SK-N-MC (cell line): ENCODE results near the gene ZBTB7B.

Experiments used
- FOXP2 ChIP-seq: optimal IDR thresholded peaks from 2 replicates; pipeline ENCODE3; 2011; ENCODE audit warnings: mild to moderate bottlenecking, moderate library complexity; ENCODE audit not compliant: insufficient read depth; ENCODE audit errors: extremely low read length, control extremely low read depth
- POLR2AphosphoS5 ChIP-seq: IDR thresholded peaks from 2 replicates; pipeline ENCODE4 v1.6.1; 2012; ENCODE audit warnings: mild to moderate bottlenecking, low read depth, low read length, borderline replicate concordance

- TF ChIP-seq POLR2AphosphoS5, result no peak
- no peak for TF ChIP-seq FOXP2
Observed at GRCh38 chr1:154987326-154987725, 15.3 kb upstream of the ZBTB7B start.
